ENCODE data around the gene CCDC154.

GRCh38 chr16:1491327-1491726, 47.0 kb upstream of the CCDC154 start:
- no peak for TF ChIP-seq GATA2 (IDR thresholded peaks at IDR 0.05; ENCODE audit: low read depth, low read length)
- no peak for TF ChIP-seq GATA3 (IDR thresholded peaks at IDR 0.05; ENCODE audit: low read depth, low read length)

All from SH-SY5Y (cell line).